Activated T-cell treated with anti-CD3 and anti-CD28 coated beads for 48 hours (primary cell): ENCODE data around the gene PRX.
"Not testable (repeated sequence)": the region's sequence is repeated elsewhere in the genome, so short reads cannot be mapped to it uniquely, and the experiment has no call there.

Experiments used
- DNase-seq: peaks from one replicate; pipeline ENCODE4 v3.0.0-alpha.2; 2020; ENCODE audit warnings: low read depth

PRX gene

DNA sequence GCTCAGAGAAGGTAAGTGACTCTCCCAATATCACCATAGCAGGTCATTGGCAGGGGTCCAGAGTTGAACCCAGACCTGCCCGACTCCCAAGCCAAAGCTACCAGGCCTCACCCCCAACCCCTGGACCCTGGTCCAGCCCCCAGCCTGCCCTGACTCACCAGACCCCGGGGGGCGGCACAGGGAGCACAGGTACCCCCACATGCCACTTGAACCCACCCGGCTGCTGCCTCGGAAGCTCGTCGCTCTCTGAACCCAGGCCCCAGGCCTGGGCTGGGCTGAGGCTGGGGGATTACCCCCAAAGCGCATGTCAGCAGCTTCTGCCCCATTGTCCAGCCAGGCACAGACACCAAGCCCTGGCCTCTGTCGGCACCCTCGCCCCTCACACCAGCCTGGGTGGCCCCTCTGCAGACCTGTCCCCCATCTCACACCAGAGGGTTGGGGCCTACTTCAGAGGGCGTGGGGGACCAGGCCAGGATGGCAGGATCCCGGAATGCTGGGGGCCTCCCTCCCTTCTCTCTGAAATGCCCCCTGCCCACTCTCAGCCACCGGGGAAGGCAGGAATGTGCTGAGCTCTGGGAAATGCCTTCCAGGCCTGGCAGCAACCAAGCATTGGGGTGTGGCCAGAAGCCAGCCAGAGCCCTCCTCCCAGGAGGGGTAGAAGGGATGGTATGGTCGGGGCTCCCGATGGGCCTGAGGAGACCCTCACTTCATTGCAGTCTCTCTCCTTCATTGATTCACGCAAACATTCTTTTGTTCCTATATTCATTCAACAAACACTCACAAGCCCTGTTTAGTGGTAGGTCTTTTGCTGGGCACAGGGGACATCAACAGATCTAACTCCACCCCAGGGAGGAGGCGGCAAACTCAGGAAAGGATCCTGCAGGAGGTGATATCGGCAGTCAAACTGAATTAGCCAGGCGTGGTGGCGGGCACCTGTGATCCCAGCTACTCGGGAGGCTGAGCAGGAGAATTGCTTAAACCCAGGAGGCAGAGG is 1.7 kb upstream of the PRX start:
- DNase-seq: no peak

DNA sequence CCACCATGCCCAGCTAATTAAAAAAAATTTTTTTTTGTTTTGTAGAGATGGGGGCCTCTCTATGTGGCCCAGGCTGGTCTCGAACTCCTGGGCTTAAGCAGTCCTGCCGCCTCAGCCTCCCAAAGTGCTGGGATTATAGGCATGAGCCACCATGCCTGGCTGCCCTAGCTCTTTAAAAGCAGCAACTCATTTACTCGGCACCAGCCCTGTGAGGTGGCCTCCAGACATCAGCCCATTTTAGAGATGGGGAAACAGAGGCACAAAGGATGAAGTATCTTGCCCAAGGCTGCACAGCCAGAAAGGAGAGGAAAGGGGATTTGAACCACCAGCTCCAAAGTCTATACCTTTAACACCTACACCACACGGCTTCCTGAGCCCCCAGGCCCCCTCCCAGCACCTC is 312 bp downstream of the PRX start:
- no peak for DNase-seq

- no peak for DNase-seq
These were observed 1.1 kb downstream of the PRX start for GRCh38 chr19:40411958-40412499.

GRCh38 chr19:40411125-40411842 is 1.9 kb downstream of the PRX start:
- DNase-seq: no peak

DNA sequence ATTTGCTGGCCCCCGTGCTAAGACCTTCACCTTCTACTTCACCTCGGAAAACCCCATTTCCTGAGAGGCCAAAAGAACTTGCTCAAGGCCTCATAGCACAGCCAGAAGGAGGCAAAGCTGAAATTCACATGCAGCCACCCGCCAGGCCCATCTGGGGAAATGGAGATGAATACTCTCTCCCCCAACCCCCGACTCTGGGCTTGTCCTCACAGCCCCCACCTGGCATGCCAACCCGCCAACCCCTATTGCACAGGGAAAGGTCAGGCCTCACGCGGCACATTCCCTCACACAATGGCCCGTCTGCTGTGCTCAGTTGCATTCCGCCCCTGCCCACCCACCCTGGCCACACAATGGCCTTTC is 3.2 kb downstream of the PRX start:
- DNase-seq: no peak

- not testable (repeated sequence) for DNase-seq
These were observed 4.6 kb downstream of the PRX start for GRCh38 chr19:40408598-40408925.

DNA sequence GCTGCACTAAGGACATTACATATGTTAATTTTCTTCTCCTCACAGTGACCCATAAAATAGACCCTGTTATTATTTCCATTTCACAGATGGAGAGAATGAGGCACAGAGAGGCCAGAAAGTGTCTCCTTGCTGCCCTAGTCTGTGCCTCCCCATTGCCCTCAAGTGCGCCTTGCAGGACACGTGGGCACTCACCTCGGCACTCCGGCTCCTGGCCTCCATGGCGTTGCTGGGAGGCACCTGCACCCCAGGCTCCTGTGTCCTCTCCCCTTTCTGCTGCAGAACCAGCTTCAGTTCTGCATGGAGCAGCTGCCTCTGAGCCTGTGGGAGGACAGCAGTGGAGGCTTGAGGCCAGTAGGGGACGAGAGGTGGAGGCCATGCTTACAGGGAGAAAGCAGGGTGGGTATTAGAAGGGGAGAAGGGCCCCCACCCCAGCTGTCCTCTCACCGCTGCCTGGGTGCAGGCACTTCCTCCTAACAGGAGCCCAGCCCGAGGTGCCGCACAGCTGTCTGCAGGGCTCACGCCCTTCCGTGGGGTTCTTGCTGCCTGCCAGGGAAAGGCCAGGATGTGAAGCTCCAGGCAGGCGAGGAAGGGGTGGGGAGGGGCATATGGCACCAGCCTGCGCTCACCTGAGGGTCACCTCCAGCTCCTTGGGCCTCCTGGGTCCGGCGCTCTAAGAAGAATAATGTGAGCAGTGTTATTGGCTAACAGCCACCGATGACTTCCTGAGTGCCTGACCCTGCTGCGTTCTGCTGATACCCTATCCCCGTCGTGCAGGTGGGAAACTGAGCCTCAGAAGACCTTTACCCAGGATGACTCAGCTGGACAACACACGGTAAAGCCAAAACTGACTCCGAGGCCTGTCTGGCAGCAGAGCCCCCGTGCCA is 5.2 kb downstream of the PRX start:
- no peak for DNase-seq

GRCh38 chr19:40403262-40403984 is 9.8 kb downstream of the PRX start:
- DNase-seq: peak; percentile 78

DNA sequence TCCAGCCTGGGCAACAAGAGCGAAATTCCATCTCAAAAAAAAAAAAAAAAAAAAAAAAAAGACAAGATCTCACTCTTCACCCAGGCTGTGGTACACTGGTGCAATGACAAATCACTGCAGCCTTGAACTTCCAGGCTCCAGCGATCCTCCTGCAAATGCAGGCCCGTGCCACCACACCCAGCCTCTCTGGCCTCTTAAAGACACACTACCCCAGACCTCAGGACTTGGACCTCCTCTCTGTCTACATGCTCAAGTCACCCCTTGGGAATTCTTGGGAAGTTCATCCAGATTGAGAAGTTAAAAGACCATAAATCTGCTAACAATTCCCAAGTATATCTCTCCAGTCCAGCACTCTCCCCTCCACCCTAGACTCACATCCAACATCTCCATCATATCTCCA is 12.6 kb downstream of the PRX start:
- DNase-seq: no peak

DNA sequence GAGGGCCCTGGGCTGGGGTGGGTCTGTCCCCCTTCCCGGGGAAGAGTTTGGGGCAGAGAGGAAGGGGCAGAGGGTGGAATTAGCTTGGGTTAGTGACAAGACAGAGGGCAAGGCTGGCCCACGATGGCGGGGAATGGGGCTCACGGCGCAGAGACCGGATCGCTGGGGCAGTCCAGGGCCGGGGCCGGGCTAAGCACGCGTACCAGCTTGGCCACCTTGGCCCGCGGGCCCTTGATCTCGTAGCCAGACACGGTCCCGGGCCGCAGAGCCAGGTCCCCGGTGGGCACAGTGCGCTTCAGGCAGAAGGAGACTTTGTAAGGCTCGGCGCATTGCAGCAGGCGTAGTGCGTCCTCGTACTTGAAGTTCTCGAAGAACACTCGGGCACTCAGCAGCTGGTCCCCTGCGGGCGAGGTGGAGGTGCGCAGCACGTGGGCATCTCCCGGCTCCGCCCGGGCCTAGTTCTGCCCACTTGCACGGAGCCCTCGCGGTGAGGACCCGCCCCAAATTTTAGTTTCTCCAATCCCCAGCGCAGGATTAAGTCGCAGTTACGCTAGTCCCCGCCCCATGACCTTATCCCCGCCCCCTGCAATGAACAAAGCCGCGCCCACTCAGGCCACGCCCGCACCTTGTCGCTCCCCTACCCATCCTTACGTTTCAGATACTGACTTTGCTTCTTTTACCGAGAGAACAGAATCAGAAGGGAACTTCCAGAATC is 14.6 kb downstream of the PRX start:
- peak; percentile 59 for DNase-seq

DNA sequence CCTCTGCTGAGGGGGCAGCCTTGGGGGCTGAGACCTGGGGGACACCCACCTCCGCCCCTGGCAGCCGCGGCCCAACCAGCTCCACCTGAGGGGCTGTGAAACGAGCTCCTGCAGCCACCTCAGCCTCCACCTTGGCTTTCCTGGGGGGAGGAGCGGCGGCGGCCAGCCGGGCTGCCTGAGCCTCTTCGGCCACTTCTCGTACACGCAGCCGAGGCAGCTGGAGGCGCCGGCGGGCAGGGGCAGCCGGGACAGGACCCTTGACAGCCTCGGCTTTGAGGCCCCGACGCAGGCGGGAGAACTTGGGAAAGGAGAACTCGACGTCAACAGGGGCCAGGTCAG is 15.6 kb downstream of the PRX start:
- no peak for DNase-seq

DNA sequence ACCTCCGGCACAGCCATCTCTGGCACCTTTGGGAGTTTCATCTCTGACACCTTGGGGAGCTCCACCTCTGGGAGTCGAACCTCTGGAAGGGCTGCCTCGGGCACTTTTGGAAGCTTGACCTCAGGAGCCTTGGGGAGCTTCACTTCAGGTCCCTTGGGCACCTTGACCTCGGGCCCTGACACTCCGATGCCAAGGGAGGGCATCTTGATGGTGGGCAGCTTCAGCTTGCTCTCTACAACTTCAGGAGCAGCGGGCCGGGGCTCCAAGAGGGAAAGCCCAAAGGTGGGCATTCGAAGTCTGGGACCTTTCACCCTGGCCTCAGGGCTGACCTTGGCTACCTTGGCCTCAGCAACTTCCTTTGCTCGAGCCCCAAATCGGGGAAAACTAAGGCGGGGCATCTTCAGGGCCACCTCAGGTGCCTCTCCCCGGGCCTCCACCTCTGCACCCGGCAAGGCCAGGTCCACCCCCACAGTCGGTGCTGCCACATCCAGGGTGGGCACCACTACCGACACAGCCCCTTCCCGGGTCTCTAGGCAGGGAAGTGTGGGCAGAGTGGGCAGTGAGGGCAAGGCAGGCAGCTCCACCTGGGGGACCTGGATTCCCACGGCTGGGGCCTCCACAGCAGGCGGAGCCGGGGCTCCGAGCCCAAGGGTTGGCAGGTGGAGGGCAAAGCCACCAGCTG is 16.2 kb downstream of the PRX start:
- no peak for DNase-seq

- DNase-seq: no peak
These were observed 17.2 kb downstream of the PRX start for GRCh38 chr19:40395956-40396355.

DNA sequence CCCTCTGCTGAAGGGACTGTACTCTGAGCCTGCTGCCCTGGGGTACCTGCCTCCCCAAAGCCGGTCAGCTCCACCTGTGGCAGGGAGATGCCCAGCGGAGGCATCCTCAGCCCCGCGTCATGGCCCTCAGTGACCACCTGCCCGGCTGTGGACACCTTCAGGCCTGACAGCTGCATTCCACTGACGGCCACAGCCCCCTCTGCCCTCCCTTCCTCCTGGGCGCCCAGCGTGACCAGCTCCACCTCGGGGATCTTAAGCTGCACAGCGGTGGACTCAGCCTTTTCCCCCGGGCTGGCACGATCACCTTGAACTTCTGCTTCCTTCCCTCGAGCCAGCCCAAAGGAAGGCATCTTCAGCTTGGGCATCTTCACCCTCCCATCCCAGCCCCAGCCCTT is 18.4 kb downstream of the PRX start:
- DNase-seq: no peak

GRCh38 chr19:40393894-40394815 is 19.0 kb downstream of the PRX start:
- no peak for DNase-seq

GRCh38 chr19:40392894-40393517 is 20.2 kb downstream of the PRX start:
- no peak for DNase-seq

DNA sequence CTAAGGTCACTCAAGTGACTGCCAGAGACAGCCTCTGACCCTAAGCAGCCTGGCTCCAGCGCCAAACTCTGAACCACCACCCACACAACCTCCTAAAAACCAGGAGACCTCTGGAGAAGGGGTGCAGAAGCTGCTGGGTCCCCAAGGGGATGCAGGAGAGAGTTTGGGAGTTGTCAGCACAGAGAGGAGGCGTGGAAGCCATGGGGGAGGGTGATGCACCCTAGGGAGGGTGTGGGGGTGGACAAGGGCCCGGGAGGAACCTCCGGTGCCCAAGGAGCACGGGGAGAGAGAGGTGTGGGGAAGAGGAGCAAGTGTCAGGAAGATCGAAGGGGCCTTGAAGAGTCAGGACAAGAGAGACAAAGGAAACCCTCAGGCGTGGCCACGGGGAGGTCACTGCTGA is 21.1 kb downstream of the PRX start:
- DNase-seq: no peak

- DNase-seq: no peak
These were observed 23.0 kb downstream of the PRX start, which contains the start of gene HIPK4 for GRCh38 chr19:40390084-40390742. HIPK4 (minus strand) TSS chr19:40390181; CDS start chr19:40389902, 279 bp downstream.
